Activated naive CD8-positive, alpha-beta T cell treated with anti-CD3 and anti-CD28 coated beads, Interleukin-2, amount 50 U/mL, for 24 hours (primary cell): ENCODE measurements around the gene ABLIM1.
A peak's percentile ranks its signal among the peaks of the same experiment; 100 is the strongest.

Experiments
- ATAC-seq: fragments of 150-1000 bp; cut with Tn5 transposase; one replicate; pipeline ENCODE4 v1.10.0; 2021
- DNase-seq: peaks from one replicate; pipeline ENCODE4 v3.0.0; 2021
- H3K27ac Mint-ChIP-seq: one replicate; pipeline ENCODE4 v1.8.0; 2021; ENCODE audit warnings: mild to moderate bottlenecking, mixed read lengths
- H3K27me3 Mint-ChIP-seq: one replicate; pipeline ENCODE4 v1.8.0; 2021; ENCODE audit warnings: mixed read lengths
- H3K36me3 Mint-ChIP-seq: one replicate; pipeline ENCODE4 v1.8.0; 2021; ENCODE audit warnings: low read depth, mixed read lengths
- H3K4me1 Mint-ChIP-seq: one replicate; pipeline ENCODE4 v1.8.0; 2021; ENCODE audit warnings: mixed read lengths
- H3K4me3 Mint-ChIP-seq: one replicate; pipeline ENCODE4 v1.8.0; 2021; ENCODE audit warnings: mild to moderate bottlenecking, moderate library complexity, mixed read lengths
- H3K9me3 Mint-ChIP-seq: one replicate; pipeline ENCODE4 v1.8.0; 2021; ENCODE audit warnings: mixed read lengths

ABLIM1 gene

GRCh38 chr10:114577133-114577532, 80.9 kb downstream of the ABLIM1 start:
- no peak for ATAC-seq
- H3K4me3 Mint-ChIP-seq = no peak overlapping the region
- no peak overlapping the region for H3K27ac Mint-ChIP-seq
- H3K4me1 Mint-ChIP-seq = no peaks in the 10 kb centered on the region
- no peak for DNase-seq
- H3K36me3 Mint-ChIP-seq = no peaks in the 10 kb centered on the region
- no peaks in the 10 kb centered on the region for H3K27me3 Mint-ChIP-seq
- no peaks in the 10 kb centered on the region for H3K9me3 Mint-ChIP-seq

- no peak overlapping the region for H3K4me3 Mint-ChIP-seq
- H3K27ac Mint-ChIP-seq = no peak overlapping the region
- no peak for DNase-seq
- H3K9me3 Mint-ChIP-seq = no peaks in the 10 kb centered on the region
- H3K36me3 Mint-ChIP-seq = no peaks in the 10 kb centered on the region
- no peaks in the 10 kb centered on the region for H3K4me1 Mint-ChIP-seq
- no peaks in the 10 kb centered on the region for H3K27me3 Mint-ChIP-seq
- no peak for ATAC-seq
These were observed 81.4 kb downstream of the ABLIM1 start for GRCh38 chr10:114576716-114577115.

DNA sequence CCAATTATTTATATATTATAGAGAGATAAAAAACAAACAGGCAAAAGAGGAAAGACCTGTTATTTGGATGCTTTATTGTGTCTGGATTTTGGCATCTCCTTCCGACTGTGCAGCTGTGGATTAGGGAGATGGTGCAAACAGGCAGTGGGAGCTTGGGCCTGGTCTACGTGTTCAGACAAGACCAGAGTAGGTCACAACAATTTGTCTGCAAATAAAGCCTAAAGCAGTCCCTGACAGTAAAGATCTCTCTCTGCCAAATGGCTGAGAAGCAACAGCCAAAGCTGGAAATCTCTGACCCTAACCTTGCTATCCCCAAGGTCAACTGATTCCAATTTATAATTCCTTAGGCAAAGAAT, 82.0 kb downstream of the ABLIM1 start:
- ATAC-seq (no peak), DNase-seq (no peak)
- no peak overlapping the region for H3K27ac Mint-ChIP-seq
- no peaks in the 10 kb centered on the region for H3K36me3 Mint-ChIP-seq
- H3K27me3 Mint-ChIP-seq = no peaks in the 10 kb centered on the region
- H3K9me3 Mint-ChIP-seq = no peaks in the 10 kb centered on the region
- H3K4me1 Mint-ChIP-seq = no peaks in the 10 kb centered on the region
- H3K4me3 Mint-ChIP-seq = no peak overlapping the region

- no peak overlapping the region for H3K27ac Mint-ChIP-seq
- no peaks in the 10 kb centered on the region for H3K4me1 Mint-ChIP-seq
- H3K27me3 Mint-ChIP-seq = no peaks in the 10 kb centered on the region
- no peaks in the 10 kb centered on the region for H3K36me3 Mint-ChIP-seq
- no peak for ATAC-seq
- H3K9me3 Mint-ChIP-seq = no peaks in the 10 kb centered on the region
- DNase-seq = no peak
- no peak overlapping the region for H3K4me3 Mint-ChIP-seq
These were observed 82.5 kb downstream of the ABLIM1 start for GRCh38 chr10:114575417-114576131.

DNA sequence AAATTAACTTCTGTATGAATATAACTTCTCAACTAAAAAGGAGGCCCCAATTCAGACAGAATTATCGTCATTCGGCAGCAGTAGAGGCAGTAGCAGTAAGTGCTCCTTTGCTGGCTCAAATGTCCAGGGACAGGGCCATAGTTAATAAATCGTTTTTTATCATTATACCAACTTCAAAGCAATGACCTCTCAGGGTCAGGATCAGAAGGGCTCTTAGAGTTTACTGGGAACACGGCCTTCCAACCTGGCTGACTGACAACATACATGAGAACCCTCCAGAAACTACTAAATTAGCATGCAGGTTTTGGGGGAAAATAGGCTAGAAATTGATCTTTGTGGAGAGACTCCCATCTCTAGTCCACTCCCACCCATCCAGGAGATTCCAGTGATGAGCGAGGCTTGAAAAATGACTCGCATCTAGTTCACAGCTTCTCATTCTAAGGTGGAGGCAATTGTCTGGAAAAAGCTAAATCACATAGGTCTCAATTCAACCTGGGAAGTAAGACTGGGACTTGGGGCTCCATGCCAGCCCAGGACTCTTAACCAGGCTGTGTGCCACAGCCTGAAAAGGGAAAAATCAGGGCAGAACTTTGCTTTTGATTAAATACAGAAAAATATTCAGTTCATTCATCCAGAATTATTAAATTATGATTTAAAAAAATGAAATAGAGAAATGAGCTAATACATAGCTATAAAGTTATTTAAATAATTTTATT, 84.6 kb downstream of the ABLIM1 start:
- Mint-ChIP-seq H3K4me1 (no peaks in the 10 kb centered on the region), H3K27ac (no peak overlapping the region), H3K4me3 (no peak overlapping the region), H3K9me3 (no peaks in the 10 kb centered on the region), H3K36me3 (no peaks in the 10 kb centered on the region), H3K27me3 (no peaks in the 10 kb centered on the region)
- DNase-seq (no peak), ATAC-seq (no peak)

GRCh38 chr10:114571316-114571999, 86.6 kb downstream of the ABLIM1 start:
- Mint-ChIP-seq H3K4me3 (no peak overlapping the region), H3K27me3 (no peaks in the 10 kb centered on the region), H3K27ac (no peak overlapping the region), H3K9me3 (no peaks in the 10 kb centered on the region), H3K4me1 (no peaks in the 10 kb centered on the region), H3K36me3 (no peaks in the 10 kb centered on the region)
- DNase-seq (no peak), ATAC-seq (no peak)

GRCh38 chr10:114566064-114566463, 92.0 kb downstream of the ABLIM1 start:
- Mint-ChIP-seq H3K4me3 (no peak overlapping the region), H3K27ac (no peak overlapping the region), H3K27me3 (no peaks in the 10 kb centered on the region), H3K4me1 (peaks cover 4% of the 10 kb centered on the region), H3K36me3 (no peaks in the 10 kb centered on the region), H3K9me3 (no peaks in the 10 kb centered on the region)
- ATAC-seq (peak; percentile 68), DNase-seq (no peak)

DNA sequence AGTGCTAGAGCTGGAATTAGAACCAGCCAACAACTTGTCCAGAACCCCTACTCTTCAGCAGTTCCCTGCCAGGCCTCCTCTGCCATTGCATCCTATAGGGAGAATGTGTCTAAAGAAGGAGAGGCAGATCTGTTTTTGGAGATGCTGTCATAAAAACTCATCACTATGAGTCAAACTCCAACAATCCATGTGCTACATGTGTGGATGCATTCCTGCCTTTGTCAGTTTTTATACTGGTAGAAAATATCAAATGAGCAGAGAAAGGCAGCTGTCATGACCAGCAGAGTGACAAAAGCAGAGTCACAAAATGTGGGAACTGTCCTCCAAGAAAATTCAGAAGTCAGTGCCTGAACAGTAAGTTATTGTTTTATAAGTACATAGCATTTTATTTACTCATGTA, 93.0 kb downstream of the ABLIM1 start:
- H3K27ac Mint-ChIP-seq = no peak overlapping the region
- no peaks in the 10 kb centered on the region for H3K27me3 Mint-ChIP-seq
- H3K9me3 Mint-ChIP-seq = no peaks in the 10 kb centered on the region
- H3K4me3 Mint-ChIP-seq = no peak overlapping the region
- H3K36me3 Mint-ChIP-seq = no peaks in the 10 kb centered on the region
- ATAC-seq = no peak
- H3K4me1 Mint-ChIP-seq = peaks cover 4% of the 10 kb centered on the region
- no peak for DNase-seq

DNA sequence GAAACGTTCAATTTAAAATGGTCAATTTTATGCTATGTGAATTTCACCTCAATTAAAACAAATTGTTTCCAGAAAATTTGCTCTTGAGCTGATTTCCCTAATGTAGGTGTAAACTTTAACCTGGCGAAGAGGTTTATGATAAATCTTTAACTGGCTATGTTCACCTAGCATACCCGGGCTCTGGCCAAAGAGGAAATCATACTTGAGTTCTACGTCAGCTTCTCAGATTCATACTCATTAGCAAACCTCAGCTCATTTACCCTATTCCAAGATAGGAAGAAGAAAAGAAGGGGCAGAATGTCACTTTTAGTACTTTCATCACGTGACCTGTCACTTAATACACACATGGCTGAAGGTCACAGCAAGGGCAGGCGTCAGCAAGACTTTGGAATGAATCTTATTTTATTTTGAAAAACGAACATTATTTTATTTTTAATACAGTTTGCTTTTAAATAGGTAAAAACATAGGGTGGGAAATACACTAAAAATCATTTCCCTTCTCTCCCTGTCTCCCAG, 97.0 kb downstream of the ABLIM1 start:
- Mint-ChIP-seq H3K27ac (no peak overlapping the region), H3K4me3 (no peak overlapping the region), H3K27me3 (no peaks in the 10 kb centered on the region), H3K9me3 (peaks cover 6% of the 10 kb centered on the region), H3K4me1 (peaks cover 2% of the 10 kb centered on the region), H3K36me3 (peaks cover 6% of the 10 kb centered on the region)
- DNase-seq = no peak
- no peak for ATAC-seq

DNA sequence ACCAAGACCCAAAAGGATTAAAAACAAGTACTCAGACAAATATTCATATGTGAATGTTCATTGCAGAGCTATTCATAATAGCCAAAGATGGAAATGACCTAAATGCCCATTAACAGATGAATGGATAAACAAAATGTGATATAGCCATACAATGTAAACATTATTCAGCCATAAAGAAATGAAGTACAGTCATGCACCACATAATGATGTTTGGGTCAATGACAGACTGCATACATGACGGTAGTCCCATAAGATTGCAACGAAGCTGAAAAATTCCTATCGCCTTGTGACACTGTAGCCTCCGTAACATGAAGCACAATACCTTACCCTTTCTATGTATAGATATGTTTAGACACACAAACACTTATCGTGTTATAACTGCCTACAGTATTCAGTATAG, 97.9 kb downstream of the ABLIM1 start:
- H3K4me3 Mint-ChIP-seq = no peak overlapping the region
- H3K9me3 Mint-ChIP-seq = peaks cover 6% of the 10 kb centered on the region
- H3K36me3 Mint-ChIP-seq = peaks cover 6% of the 10 kb centered on the region
- no peaks in the 10 kb centered on the region for H3K27me3 Mint-ChIP-seq
- no peak for ATAC-seq
- H3K27ac Mint-ChIP-seq = no peak overlapping the region
- H3K4me1 Mint-ChIP-seq = no peaks in the 10 kb centered on the region
- DNase-seq = no peak

DNA sequence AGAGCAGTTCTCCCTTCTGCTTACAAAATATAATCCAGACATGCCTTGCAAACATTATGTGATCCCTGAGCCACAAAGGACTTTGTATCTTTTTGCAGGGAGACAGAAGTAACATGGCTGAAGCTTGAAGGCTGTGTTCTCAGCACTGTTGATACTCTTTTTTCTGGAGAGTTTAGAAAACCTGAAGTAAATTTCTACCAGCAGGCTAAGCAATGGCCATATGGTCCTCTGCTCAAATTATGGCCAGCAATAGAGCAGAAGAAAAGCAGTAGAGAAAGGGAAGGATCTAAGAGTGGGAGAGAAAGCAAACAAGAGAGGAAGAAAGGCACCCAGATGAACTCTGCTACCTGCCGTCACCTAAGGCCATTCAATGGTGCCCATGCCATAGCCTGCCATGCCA, 98.4 kb downstream of the ABLIM1 start:
- H3K27ac Mint-ChIP-seq = no peak overlapping the region
- DNase-seq (no peak), ATAC-seq (no peak)
- H3K4me1 Mint-ChIP-seq = no peaks in the 10 kb centered on the region
- H3K36me3 Mint-ChIP-seq = peaks cover 6% of the 10 kb centered on the region
- peaks cover 6% of the 10 kb centered on the region for H3K9me3 Mint-ChIP-seq
- no peaks in the 10 kb centered on the region for H3K27me3 Mint-ChIP-seq
- no peak overlapping the region for H3K4me3 Mint-ChIP-seq

GRCh38 chr10:114557854-114558253, 100.2 kb downstream of the ABLIM1 start:
- Mint-ChIP-seq H3K36me3 (peaks cover 6% of the 10 kb centered on the region), H3K4me3 (no peak overlapping the region), H3K4me1 (no peaks in the 10 kb centered on the region), H3K27ac (no peak overlapping the region), H3K9me3 (peaks cover 6% of the 10 kb centered on the region), H3K27me3 (no peaks in the 10 kb centered on the region)
- no peak for ATAC-seq
- no peak for DNase-seq

GRCh38 chr10:114556236-114557122, 101.6 kb downstream of the ABLIM1 start:
- Mint-ChIP-seq H3K36me3 (peaks cover 6% of the 10 kb centered on the region), H3K27ac (no peak overlapping the region), H3K27me3 (no peaks in the 10 kb centered on the region), H3K4me1 (no peaks in the 10 kb centered on the region), H3K4me3 (no peak overlapping the region), H3K9me3 (peaks cover 6% of the 10 kb centered on the region)
- no peak for ATAC-seq
- DNase-seq = no peak

DNA sequence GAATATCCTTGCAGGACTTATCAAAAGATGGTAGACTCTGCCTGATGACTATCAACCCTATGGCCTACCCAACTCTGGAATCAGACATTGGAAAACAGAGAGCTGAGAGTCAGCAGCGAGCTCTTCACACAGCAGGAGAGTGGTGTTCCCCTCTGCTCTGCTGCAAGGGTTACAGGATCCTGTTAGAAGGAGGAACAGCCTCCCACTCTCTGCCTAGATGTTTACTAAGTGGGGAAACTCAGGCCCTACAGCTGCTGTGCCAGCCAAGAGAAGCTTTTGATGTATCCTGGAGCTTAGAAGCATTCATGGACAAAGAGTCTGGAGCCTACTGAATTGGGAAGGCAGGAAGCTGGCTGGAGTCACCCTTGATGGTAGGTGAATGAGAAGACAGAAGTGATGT, 104.6 kb downstream of the ABLIM1 start:
- Mint-ChIP-seq H3K27me3 (no peaks in the 10 kb centered on the region), H3K4me3 (no peak overlapping the region), H3K9me3 (peaks cover 6% of the 10 kb centered on the region), H3K4me1 (peaks cover under 1% of the 10 kb centered on the region), H3K36me3 (peaks cover 6% of the 10 kb centered on the region), H3K27ac (no peak overlapping the region)
- DNase-seq (no peak), ATAC-seq (no peak)
